Measurements from ENCODE around the gene NPPC.

NPPC gene

DNA sequence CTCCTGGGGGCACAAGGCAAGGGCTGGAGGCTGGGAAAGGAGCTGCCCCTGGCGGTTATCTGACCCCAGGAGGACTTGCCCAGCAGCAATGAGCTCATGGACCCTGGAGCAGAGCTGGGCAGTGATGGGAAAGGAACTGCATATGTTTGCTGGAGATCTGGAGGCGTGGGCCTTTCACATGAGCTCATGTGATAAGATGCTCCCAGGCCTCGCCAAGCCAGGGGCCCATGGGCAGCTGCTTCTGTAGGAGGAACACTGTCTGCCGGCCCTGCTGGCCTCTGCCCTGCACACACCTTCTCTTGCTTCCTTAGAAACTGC lies 9.0 kb upstream of the NPPC start:
- no peak for DNase-seq (ENCODE audit: low read depth)

DNA sequence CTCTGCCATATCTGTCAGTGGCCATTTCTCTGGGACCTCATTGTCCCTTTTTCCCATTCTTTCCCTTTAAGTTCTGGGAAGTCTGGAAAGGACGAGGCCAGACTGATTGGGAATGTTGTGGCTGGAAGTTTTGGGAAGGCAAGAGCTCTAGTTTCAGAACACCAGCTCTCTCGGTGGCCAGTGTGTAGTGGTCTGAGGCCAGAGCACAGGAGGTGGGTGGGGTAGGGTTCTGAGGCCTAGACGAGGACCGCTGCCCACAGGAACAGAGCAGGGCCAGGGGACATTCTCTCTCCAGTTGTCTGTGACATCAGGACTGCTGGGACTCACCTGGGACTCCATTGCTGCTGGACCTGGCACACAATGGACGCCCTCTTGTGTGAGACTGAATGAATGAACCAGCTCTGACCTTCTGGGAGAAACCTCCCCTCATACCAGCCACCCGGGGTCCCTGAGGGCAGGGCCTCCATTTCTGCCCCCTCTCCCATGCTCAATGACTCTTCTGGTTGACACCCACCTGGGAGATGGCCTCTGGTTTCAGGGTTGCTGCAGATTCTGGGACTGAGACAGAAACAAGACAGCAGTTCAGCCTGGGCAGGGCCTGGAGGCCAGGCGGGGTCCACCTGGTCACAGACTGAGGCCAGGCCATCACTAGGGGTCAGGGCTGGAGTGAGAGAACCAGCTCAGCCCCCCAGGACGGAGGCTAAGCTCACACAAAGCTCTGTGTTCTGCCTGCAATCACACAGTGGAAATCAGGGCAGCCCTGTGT lies 8.4 kb upstream of the NPPC start:
- no peak for DNase-seq (ENCODE audit: low read depth)

DNA sequence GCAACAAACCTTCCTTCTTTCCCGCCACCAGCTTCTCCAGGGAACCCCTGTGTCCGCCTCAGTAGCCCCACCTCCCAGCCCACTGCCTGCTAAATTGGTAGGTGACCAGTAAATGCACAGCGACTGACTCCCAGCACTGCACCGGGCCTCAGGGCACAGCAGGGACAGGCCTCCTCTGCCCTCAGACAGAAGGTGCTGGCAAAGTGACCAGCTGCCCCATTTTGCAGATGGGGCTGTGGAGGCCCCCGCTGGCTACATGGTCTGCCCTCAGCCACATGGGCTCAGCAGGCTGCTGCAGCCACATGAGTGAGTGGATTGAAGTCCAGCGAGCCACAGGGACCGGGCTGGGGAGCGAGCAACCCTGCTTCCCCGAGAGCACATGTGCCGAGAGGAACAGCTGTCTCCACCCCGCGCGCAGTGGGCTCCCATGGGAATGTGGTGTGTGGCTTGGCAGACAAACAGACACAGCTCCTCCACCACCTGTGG lies 7.8 kb upstream of the NPPC start:
- no peak for DNase-seq (ENCODE audit: low read depth)

DNA sequence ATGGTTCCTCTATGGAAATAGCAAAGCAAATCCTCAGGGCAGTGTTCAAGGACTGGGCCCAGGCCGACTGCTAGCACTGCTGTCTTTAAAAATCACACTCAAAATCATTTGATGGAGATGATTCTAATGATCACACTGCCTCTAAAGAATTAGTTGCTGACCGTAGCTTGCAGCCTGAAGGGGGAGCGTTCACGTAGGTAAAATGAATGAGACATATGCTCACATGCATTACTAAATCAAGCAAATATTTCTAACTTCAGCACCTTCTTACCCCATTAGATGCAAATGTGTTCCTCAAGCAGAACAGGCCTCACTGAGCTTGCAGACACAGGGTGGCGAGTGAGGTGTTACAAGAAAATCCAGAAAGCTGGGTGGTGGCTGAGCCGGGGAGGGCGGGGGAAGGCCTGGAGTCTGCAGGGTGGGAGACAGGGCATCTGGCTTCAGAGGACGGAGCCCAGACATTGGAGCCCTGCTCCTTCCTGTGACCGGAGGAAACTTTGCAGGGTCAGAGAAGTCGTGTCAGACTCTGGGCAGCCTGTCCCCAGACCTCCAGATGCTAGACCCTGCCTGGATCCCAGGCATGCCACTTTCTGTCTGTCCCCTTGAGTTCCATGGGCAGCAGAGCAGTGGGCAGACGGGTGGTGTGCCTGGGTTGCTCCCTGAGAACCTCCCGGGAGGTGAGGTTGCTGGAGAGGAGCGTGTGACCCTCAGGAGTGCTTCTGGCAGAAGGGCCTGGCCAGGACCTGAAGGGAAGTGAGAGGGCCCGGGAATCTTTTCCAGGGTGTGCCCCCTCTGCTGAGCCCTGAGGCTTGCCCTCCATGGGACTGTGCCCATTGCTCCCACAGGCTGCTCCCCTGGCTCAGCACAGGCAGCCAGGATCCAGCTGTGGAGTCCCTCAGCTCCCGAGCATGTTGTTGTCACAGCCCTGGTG lies 7.1 kb upstream of the NPPC start:
- DNase-seq (ENCODE audit: low read depth) = no peak

DNA sequence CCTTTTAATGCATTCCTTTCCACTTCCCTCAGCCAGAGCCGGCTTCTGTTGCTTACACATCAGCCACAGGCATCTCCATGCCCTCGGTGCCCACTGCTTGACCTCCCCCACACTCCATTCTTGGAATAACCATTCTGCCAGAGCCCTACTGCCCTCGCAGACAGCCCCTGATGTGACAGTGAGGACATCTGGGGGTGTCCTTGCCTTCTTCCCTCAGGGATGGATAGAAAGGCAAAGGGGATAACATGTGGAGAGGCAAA lies 6.4 kb upstream of the NPPC start:
- DNase-seq (ENCODE audit: low read depth) = no peak

DNA sequence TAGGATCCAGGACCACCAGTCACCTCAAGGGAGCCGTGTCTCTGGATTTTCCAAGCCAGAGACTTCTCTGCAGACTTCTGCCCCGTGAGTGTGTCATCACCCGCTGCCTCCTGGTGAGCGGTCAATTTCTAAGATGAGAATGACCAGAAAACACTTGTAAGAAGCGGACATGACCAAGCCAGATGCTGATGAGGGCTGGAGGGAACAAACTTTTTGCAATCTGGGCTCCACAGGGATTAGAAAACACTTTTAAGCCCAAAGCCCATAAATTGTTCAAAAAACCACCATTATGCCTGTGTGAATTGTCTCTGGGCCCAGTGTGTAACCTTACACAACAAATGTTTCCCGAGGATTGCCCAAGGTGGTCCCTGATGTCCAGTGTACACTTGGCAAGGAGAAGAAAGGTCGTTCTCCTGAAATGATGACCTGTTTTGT lies 5.3 kb upstream of the NPPC start:
- no peak for DNase-seq (ENCODE audit: low read depth)

DNA sequence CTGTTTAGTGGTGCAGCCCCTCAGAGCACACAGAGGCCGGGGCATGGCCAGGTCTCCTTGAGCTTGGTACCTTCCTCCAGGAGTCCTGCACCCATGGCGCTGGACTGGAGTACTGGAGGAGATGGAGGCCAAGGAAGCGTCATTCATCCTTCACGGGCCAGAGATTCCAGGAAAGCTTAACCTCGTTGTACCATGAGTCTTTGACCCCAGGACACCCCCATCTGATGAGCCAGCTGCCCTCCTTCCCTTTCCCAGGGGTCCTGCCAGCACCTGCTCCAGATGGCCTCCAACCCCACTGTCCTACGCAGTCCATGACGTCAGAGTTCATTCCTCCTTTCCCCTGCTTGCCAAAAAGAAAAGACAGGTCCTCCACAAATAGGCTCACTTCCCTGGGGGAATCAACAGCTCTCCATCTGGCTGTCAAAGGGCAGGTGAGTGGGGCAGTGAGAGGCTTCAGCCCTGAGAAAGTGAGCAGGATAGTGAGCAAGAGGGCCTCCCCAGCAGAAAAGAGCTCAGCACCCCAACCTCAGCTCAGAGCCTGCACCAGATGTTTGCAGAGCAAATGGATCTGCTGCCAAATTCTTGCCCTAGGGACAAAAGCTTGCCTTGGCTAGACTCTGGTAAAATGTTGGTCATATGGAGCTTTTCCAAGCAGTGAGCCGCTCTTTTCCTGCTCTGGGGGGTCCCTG lies 4.5 kb upstream of the NPPC start:
- DNase-seq (ENCODE audit: low read depth) = no peak

DNA sequence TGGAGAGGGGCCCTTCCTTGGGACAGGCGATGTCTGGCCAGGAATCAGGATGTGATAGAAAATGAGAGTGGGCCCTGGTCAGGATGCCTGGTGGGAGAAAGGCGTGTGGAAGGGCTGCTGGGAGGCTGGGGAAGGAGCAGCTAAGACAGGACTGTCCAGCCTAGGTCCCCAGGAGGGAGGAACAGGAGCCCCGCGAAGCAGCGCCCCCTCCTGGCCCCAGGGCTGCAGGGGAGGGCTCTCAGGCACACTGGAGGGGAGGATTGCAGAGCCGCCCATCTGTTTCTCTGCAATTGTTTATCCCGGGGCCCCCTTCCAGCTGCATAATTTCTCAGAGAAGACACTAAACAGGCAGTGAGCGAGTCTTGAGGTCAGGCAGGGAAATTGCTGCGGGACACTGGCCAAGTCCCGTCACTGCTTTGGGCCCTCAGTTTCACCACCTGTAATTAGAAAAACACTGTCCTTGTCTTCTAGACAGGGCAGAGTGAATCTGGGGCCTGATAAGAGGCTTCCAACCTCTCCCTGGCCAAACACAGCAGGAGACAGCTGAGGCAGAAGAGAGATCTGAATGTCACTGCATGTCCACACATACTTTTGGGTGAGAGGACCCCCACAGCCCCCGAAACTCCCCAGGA lies 3.9 kb upstream of the NPPC start:
- DNase-seq (ENCODE audit: low read depth) = peak; percentile 34

DNA sequence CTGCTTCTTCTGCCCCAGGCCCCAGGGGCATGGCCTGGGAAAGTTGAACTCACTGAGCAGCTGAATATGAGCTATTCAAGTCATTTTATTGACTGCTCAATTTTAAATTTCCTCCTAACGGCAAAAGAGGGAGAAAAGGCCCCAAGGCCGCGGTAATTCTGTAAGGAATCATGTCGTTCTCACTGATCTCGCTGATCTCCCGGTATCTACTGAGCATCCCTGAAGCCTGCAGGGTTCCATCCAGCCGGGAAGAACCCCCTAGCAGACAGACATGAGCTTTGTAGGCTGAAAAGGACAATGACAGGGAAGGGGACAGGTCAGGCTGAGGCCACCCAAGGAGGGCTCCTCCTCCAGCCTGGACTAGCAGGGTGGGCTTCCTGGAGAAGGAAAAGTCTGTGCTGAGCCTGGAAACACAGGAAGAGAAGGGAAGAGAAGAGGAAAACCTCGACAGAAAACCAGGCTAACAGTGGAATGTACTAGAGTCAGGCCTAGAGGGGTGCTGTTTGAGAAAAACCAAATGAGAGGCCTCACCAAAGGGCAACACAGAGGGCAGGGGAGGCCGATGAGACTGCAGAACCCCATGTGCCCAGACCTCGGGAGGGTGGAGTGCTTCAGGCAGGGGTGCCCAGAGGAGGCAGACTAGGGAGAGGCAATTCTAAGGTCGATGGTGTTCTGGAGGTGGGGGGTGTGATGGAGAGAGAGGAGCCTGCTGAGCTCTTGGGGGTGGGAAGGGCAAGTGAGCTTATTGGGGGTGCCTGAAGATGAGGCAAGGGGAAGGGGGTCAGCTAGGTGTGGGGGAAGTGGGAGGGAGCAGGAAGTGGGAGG lies 2.9 kb upstream of the NPPC start:
- DNase-seq (ENCODE audit: low read depth) = no peak

DNA sequence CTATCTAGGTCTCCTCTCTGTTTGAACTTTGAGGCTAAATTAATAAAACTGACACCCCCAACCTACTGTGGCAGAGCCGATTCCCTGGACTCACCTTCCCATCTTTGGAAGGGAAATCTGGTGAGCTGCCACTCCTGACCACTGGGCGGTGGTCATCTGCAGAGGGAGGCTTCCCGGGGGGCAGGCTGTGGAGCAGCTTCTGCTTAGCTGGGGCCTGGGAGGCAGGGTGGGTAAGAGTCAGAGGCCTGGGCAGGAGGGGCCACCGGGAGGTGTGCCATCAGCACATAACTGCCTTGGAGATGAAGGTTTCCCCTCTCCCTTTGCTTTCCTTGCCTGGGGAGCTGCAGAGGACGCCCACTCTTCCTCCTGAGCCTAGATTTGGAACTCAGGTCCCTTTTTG lies 2.3 kb upstream of the NPPC start:
- DNase-seq (ENCODE audit: low read depth) = peak; percentile 22

DNA sequence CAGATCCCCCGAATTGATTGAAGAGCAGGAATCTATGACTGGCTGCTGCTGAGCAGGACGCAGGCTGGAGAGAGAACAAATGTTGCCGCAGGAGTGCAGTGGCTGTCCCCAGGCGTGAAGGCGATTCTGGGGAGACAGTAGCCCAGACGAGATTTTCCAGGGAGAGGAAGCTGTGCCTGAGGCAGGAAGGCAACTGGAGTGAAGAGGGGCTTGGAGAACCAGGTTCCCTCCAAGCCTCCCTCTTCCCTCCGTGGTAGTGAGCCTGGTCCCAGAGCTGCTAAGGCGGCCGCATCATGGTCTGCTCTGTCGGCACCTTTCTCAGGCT lies 1.3 kb upstream of the NPPC start:
- no peak for DNase-seq (ENCODE audit: low read depth)

DNA sequence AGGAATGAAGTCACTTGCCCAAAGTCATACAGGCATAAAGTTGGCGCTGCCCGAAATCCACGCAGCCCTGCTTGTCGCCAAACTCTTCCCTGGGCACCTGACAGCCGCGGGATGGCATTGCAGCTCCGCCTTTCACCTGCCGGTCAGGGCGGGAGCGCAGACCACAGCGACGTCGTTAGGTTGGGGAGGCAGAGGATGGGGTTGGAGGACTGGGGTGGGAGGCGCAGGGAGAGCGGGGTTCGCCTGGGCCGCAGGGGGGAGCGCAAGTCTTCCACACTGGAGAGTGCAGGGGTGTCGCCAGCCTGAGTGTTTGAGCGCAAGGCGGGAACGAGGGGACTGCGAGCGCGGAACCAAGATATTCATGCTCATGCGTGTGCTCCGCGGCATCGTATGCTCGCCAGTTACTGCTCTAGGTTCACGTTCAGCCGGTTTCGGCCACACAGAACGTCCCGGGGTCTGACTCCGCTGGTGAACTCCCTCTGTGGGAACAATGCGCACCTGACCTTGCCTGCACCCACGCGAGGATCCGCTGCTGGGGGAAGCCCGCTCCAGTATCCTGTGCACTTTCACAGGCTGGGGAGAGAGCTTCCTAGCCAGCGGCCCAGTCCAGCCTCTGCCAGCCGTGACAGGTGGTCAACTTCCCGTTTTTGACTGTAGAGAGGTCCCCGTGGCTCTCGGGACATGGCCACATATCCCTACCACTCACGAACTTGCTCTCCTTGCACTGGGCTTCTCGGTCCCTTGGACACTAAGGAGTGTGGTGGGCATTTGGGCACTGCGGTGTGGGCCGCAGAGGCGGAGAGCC lies 767 bp upstream of the NPPC start:
- peak; percentile 33 for DNase-seq (ENCODE audit: low read depth)

DNA sequence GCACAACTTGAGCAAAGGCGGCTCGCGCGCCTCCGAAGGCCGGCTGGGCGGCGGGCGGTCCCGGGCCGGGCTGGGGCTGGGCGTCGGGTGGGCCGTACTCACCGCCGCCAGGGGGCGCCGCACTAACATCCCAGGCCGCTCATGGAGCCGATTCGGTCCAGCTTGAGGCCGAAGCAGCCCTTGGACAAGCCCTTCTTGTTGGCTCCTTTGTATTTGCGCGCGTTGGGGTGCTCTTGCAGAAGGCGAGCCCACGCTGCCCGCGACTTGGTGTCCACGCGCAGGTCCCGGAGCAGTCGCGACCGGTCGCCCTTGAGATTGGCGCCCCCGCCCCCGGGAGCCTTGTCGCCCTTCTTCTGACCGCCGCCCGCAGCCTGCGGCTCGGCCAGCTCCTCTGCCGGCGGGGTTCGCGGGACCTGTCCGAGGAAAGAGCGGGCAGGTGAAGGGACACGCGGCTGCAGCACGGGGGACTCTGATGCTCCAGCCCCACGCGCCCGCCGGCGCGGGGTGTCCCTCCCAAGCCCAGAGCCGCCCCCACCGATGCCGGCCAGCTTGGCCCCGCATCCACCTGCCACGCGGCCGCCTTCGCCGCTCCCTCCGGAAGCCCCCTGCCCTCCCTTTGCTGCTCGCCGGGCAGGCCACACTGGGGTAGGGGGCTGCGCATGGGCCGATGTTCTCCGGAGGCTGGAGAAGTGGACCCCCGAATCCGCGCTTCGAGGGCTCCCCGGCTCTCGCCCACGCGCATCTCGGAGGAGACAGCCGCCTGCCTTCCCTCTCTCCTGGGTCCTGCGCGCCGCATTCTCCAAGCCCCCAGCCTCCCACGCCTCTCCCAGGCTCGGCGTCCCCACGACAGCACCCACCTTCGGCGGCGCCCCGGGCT lies 655 bp downstream of the NPPC start:
- DNase-seq (ENCODE audit: low read depth) = peak; percentile 91

DNA sequence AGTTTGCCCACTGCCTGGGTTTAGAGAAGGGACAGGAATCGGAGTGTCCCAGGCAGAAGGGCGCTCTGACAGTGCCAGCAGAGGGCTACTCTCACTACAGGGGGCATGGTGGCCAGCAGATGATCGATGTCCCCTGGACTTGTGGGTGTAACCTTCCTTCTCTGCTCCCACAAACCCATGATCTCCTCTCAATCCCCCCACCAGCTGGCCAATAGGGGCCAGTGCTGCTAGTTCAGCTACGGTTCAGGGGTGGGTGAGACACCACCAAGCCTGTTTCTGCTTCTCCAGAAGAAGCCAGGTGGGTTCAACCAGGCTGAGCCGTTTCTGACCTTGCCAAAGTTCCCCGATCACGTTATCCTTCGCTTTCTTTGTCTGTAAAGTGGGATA lies 1.3 kb downstream of the NPPC start:
- DNase-seq (ENCODE audit: low read depth) = no peak

DNA sequence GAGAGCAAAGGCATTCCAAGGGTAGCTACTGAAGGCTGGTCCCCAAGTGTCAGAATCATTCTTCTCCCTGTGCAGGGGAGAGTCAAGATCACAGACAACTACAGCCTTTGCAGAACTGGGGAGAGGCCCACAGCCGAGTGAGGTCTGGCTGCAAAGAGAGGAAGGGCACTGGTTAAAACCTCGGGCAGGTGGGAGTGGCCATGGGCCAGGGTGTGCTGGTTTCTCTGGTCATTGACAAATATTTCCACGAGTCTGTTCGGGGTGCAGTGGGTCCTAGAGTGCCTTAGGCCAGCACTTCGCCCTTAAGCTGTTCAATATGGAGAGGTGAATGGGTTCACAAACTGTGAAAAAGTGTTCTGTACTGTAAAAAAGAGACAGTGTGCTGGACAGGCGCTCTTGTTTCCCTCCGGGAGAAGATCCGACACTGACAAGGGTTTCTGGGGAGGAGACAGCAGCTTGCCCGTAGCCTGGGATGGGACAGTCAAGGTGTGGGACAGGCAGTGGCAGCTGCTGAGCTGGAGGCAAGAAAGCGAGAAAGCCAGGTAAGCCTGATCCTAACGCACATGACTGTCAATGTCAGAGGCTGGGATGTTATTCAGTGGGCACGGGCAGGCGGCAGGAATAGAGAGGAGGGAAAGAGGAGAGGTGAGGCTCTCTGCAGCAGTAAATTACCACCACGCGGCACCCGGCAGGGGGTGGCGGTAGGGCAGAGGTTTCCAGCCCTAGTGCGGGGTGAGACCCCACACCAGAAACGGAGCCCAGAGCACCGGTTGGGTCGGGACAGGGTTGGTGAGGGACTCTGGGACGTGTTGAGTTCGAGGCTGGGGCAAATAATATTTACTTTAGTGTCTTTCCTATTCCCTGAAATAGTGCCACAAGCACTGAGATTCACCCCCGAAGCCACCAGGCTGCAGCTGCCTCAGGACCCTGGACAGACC lies 2.0 kb downstream of the NPPC start:
- DNase-seq (ENCODE audit: low read depth) = no peak

DNA sequence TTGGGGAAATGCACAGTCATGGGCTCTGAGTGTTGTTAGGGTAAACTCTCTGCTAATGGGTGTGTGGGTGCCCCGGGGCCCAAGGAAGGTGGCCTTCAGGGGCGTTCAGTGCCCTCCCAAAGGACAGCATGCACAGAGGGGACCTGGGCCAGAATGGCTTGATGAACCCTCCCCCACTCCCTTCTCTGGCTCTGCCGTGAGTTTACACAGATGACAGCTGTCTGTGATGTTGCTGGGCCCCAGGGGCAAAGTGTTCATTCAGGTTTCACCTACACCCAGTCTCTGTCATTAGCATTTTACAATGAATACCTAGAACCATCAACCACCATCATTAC lies 3.2 kb downstream of the NPPC start:
- DNase-seq (ENCODE audit: low read depth) = no peak

DNA sequence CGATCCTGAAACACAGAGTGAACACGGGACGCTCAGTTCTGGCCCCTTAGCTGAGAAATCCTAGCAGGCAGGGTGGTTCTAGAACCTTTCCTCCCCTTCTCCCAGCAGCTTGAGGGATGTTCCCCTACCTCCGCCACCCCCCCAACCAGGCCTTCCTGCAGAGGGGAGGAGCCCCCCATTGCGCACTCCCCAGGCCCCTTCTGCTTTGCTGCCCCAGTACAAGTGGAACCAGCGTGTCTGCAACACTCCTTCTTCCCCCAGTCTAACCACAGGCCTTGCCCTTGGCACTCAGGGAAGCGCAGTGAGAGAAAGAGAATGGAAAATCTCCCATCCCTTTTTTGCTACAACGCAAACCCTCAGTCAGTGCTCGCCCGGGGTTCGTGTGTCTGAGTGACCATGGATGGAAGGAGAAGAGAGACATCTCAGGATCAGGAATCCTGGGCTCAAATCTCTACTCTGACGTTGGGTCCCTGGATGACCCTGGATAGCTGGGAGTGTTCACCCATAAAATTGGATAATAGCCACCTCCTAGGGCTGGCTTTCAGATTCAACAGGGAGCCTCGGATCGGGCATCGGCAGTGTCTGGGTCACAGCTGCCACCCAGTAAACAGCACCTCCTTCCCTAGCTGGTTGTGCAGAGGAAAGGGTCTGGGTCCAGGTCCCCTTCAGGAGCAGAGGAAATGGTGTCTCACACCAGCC lies 3.7 kb downstream of the NPPC start:
- no peak for DNase-seq (ENCODE audit: low read depth)

DNA sequence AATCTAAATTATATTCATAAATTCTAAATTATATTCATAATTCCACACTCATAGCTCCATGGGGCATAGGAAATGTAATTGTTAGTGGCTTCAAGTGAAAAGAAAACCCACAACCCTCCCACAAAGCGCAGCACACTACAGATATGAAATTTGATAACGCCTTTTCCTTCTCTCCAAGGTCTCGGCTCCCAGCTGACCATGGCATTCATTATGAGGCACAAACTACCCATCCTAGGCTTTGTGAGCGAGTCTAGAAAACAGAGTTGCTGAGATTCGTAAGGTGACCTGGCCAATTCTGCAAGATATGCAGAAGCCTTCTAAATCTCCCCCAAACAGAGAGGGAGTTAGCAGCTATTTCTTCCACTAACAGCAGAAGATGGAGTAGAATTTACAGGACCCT lies 5.4 kb downstream of the NPPC start:
- DNase-seq (ENCODE audit: low read depth) = no peak

Data from ELR (cell line).